ENCODE measurements around the gene INMT. TPM values are rescaled to one million over a fixed set of nuclear protein-coding genes. Genes with fewer than 3 reads are reported as not detected.
A peak's percentile ranks its signal among the peaks of the same experiment; 100 is the strongest.

The INMT gene
- total RNA-seq, 1 experiment from 2014 or later = not detected

DNA sequence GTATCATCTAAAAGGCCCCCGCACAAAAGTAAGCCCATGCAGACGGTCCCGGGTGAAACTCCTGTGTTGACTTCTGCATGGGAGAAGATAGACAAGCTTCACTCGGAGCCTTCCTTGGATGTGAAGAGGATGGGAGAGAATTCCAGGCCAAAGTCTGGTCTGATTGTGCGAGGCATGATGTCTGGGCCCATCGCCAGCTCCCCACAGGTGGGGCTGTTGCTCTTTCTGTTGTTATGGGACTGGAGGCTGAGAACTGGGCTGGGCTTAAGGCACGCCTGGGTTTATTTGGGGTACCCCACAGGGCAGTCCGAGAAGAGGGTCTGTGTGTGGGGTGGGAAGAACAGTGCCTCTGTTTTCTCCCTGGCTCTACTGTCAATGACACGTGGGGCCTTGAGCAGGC is 33.9 kb downstream of the INMT start:
- no peak for TF ChIP-seq CTCF (IDR thresholded peaks at IDR 0.05; ENCODE audit: unreplicated experiment)
- intact Hi-C loops (cut with micrococcal nuclease) = no loop called here
- BruUV-seq (replicated peaks) = no TSS peak
- no peak for DNase-seq (ENCODE audit: unreplicated experiment)
- no peaks in the 10 kb centered on the region for H3K4me1 Mint-ChIP-seq (ENCODE audit: insufficient read depth, unreplicated experiment)
- no peaks in the 10 kb centered on the region for H3K27me3 Mint-ChIP-seq (ENCODE audit: insufficient read depth, unreplicated experiment)
- ChIA-PET POLR2A (no interaction called here), CTCF (interaction anchor here (0.6 to 3.7 kb wide), 4 partner anchors 17 to 1032 kb away, joined by 3 to 9 read pairs (median 4); no protein-coding TSS in a partner anchor)
- H3K36me3 Mint-ChIP-seq (ENCODE audit: insufficient read depth, unreplicated experiment) = peaks cover 52% of the 10 kb centered on the region
- no peak overlapping the region for H3K4me3 Mint-ChIP-seq (ENCODE audit: unreplicated experiment)
- H3K27ac Mint-ChIP-seq (ENCODE audit: low read depth, unreplicated experiment) = no peak overlapping the region
- no peaks in the 10 kb centered on the region for H3K9me3 Mint-ChIP-seq (ENCODE audit: unreplicated experiment)

GRCh38 chr7:30787486-30787885 is 35.6 kb downstream of the INMT start:
- Mint-ChIP-seq H3K9me3 (ENCODE audit: unreplicated experiment) (no peaks in the 10 kb centered on the region), H3K27me3 (ENCODE audit: insufficient read depth, unreplicated experiment) (no peaks in the 10 kb centered on the region), H3K36me3 (ENCODE audit: insufficient read depth, unreplicated experiment) (peaks cover 46% of the 10 kb centered on the region), H3K27ac (ENCODE audit: low read depth, unreplicated experiment) (no peak overlapping the region), H3K4me3 (ENCODE audit: unreplicated experiment) (no peak overlapping the region), H3K4me1 (ENCODE audit: insufficient read depth, unreplicated experiment) (no peaks in the 10 kb centered on the region)
- intact Hi-C loops (cut with micrococcal nuclease) = no loop called here
- ChIA-PET CTCF (interaction anchor here (0.6 to 3.7 kb wide), 4 partner anchors 47 to 340 kb away, joined by 3 to 9 read pairs (median 3); no protein-coding TSS in a partner anchor), POLR2A (interaction anchor here (0.7 to 1.0 kb wide), 3 partner anchors 9 to 141 kb away, joined by 3 to 4 read pairs (median 3); no protein-coding TSS in a partner anchor)
- no TSS peak for BruUV-seq (replicated peaks)
- no peak for TF ChIP-seq CTCF (IDR thresholded peaks at IDR 0.05; ENCODE audit: unreplicated experiment)
- DNase-seq (ENCODE audit: unreplicated experiment) = no peak

GRCh38 chr7:30788640-30789333 is 36.9 kb downstream of the INMT start:
- POLR2A ChIA-PET = interaction anchor here (1.0 kb wide), 1 partner anchor 8 kb away, joined by 4 read pairs; no protein-coding TSS in a partner anchor
- H3K4me3 Mint-ChIP-seq (ENCODE audit: unreplicated experiment) = no peak overlapping the region

More at GRCh38 chr7:30788640-30789333, 36.9 kb downstream of the INMT start:
- CTCF ChIA-PET = interaction anchor here (3.7 kb wide), 1 partner anchor 334 kb away, joined by 9 read pairs; no protein-coding TSS in a partner anchor
- intact Hi-C loops (cut with micrococcal nuclease) = no loop called here
- DNase-seq (ENCODE audit: unreplicated experiment) = no peak
- Mint-ChIP-seq H3K4me1 (ENCODE audit: insufficient read depth, unreplicated experiment) (no peaks in the 10 kb centered on the region), H3K9me3 (ENCODE audit: unreplicated experiment) (no peaks in the 10 kb centered on the region), H3K27ac (ENCODE audit: low read depth, unreplicated experiment) (peak overlapping the region; percentile 49), H3K27me3 (ENCODE audit: insufficient read depth, unreplicated experiment) (no peaks in the 10 kb centered on the region), H3K36me3 (ENCODE audit: insufficient read depth, unreplicated experiment) (peaks cover 36% of the 10 kb centered on the region)
- TF ChIP-seq CTCF (IDR thresholded peaks at IDR 0.05; ENCODE audit: unreplicated experiment) = no peak
- BruUV-seq (replicated peaks) = no TSS peak

All from MCF 10A (cell line).